A673 (cell line): ENCODE measurements around the gene PRSS22.

ENCODE experiments used
- EZH2 ChIP-seq: fragments of 200-600 bp; sonication (generic); IDR thresholded peaks from 2 replicates; pipeline ENCODE4 v1.6.1; 2017; ENCODE audit warnings: borderline replicate concordance, low read depth, mild to moderate bottlenecking, mixed read lengths, antibody characterized with exemption, low read length; ENCODE audit not compliant: poor library complexity, severe bottlenecking
- TF ChIP-seq, protein P1 (sequence below): fragments of 300-800, 200-600 bp; sonication (generic); conservative IDR thresholded peaks from 2 replicates; pipeline ENCODE4 v1.5.1; 2017; ENCODE audit warnings: low read depth, mild to moderate bottlenecking, antibody characterized with exemption, low read length, moderate library complexity, mixed read lengths

GRCh38 chr16:2904100-2904921 lies 46.3 kb upstream of the PRSS22 start:
- TF ChIP-seq, protein P1, sequence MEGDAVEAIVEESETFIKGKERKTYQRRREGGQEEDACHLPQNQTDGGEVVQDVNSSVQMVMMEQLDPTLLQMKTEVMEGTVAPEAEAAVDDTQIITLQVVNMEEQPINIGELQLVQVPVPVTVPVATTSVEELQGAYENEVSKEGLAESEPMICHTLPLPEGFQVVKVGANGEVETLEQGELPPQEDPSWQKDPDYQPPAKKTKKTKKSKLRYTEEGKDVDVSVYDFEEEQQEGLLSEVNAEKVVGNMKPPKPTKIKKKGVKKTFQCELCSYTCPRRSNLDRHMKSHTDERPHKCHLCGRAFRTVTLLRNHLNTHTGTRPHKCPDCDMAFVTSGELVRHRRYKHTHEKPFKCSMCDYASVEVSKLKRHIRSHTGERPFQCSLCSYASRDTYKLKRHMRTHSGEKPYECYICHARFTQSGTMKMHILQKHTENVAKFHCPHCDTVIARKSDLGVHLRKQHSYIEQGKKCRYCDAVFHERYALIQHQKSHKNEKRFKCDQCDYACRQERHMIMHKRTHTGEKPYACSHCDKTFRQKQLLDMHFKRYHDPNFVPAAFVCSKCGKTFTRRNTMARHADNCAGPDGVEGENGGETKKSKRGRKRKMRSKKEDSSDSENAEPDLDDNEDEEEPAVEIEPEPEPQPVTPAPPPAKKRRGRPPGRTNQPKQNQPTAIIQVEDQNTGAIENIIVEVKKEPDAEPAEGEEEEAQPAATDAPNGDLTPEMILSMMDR, result peak; percentile 96
- TF ChIP-seq EZH2, result no peak
